Skin epidermis (tissue), 12 donors: ENCODE data around the gene ANKRD12.

Experiments used
- H3K27ac ChIP-seq, 21 experiments: fragments of 200-600 bp; sonication (generic) in 11 of 21; one replicate each; pipeline ENCODE4 v1.5.0; 2020; ENCODE audit warnings: mild to moderate bottlenecking in 3 of 21, inconsistent platforms in 2 of 21, moderate library complexity in 2 of 21
- H3K4me3 ChIP-seq, 7 experiments: fragments of 200-600 bp; sonication (generic) in 2 of 7; one replicate each; pipeline ENCODE4 v1.5.0; 2020; ENCODE audit warnings: inconsistent platforms in 2 of 7, mild to moderate bottlenecking in 2 of 7, moderate library complexity in 1 of 7

The ANKRD12 gene

GRCh38 chr18:9173770-9174233 lies 37.2 kb downstream of the ANKRD12 start:
- Histone ChIP-seq H3K4me3 (no peak overlapping the region), H3K27ac (peak overlapping the region in 1 of 21 experiments; percentile 31)

GRCh38 chr18:9174302-9174701 lies 37.7 kb downstream of the ANKRD12 start:
- no peak overlapping the region for H3K4me3 ChIP-seq
- H3K27ac ChIP-seq, result peak overlapping the region in 2 of 21 experiments; percentile 2 to 31

GRCh38 chr18:9175115-9175514 lies 38.5 kb downstream of the ANKRD12 start:
- H3K27ac ChIP-seq, result no peak overlapping the region
- H3K4me3 ChIP-seq, result no peak overlapping the region

GRCh38 chr18:9177031-9177430 lies 40.5 kb downstream of the ANKRD12 start:
- Histone ChIP-seq H3K27ac (no peak overlapping the region), H3K4me3 (no peak overlapping the region)

GRCh38 chr18:9177466-9177865 lies 40.9 kb downstream of the ANKRD12 start:
- no peak overlapping the region for H3K27ac ChIP-seq
- H3K4me3 ChIP-seq, result no peak overlapping the region

GRCh38 chr18:9178557-9178956 lies 42.0 kb downstream of the ANKRD12 start:
- Histone ChIP-seq H3K27ac (no peak overlapping the region), H3K4me3 (no peak overlapping the region)

- no peak overlapping the region for H3K27ac ChIP-seq
- no peak overlapping the region for H3K4me3 ChIP-seq
Measured at GRCh38 chr18:9181275-9181674, 44.7 kb downstream of the ANKRD12 start.

GRCh38 chr18:9182852-9183399 lies 46.3 kb downstream of the ANKRD12 start:
- Histone ChIP-seq H3K4me3 (no peak overlapping the region), H3K27ac (no peak overlapping the region)

GRCh38 chr18:9184998-9185613 lies 48.5 kb downstream of the ANKRD12 start:
- peak overlapping the region in 1 of 21 experiments; percentile 10 for H3K27ac ChIP-seq

GRCh38 chr18:9188359-9189231 lies 52.0 kb downstream of the ANKRD12 start:
- no peak overlapping the region for H3K27ac ChIP-seq
- no peak overlapping the region for H3K4me3 ChIP-seq

More at GRCh38 chr18:9184998-9185613, 48.5 kb downstream of the ANKRD12 start:
- no peak overlapping the region for H3K4me3 ChIP-seq

GRCh38 chr18:9189491-9189890 lies 52.9 kb downstream of the ANKRD12 start:
- no peak overlapping the region for H3K4me3 ChIP-seq
- H3K27ac ChIP-seq, result no peak overlapping the region

- no peak overlapping the region for H3K4me3 ChIP-seq
- no peak overlapping the region for H3K27ac ChIP-seq
Measured at GRCh38 chr18:9191658-9192256, 55.2 kb downstream of the ANKRD12 start.

- Histone ChIP-seq H3K4me3 (no peak overlapping the region), H3K27ac (no peak overlapping the region)
Measured at GRCh38 chr18:9193031-9193430, 56.5 kb downstream of the ANKRD12 start.

GRCh38 chr18:9196568-9196967 lies 60.0 kb downstream of the ANKRD12 start:
- no peak overlapping the region for H3K4me3 ChIP-seq

GRCh38 chr18:9199681-9200080 lies 63.1 kb downstream of the ANKRD12 start:
- no peak overlapping the region for H3K27ac ChIP-seq
- no peak overlapping the region for H3K4me3 ChIP-seq

More at GRCh38 chr18:9196568-9196967, 60.0 kb downstream of the ANKRD12 start:
- no peak overlapping the region for H3K27ac ChIP-seq

GRCh38 chr18:9201224-9201623 lies 64.6 kb downstream of the ANKRD12 start:
- no peak overlapping the region for H3K4me3 ChIP-seq
- H3K27ac ChIP-seq, result no peak overlapping the region

- Histone ChIP-seq H3K4me3 (no peak overlapping the region), H3K27ac (no peak overlapping the region)
Measured at GRCh38 chr18:9204659-9205058, 68.1 kb downstream of the ANKRD12 start.

- Histone ChIP-seq H3K27ac (no peak overlapping the region), H3K4me3 (no peak overlapping the region)
Measured at GRCh38 chr18:9206421-9206820, 69.8 kb downstream of the ANKRD12 start.

GRCh38 chr18:9209279-9209678 lies 72.7 kb downstream of the ANKRD12 start:
- H3K4me3 ChIP-seq, result no peak overlapping the region
- H3K27ac ChIP-seq, result no peak overlapping the region

GRCh38 chr18:9210966-9211365 lies 74.4 kb downstream of the ANKRD12 start:
- Histone ChIP-seq H3K4me3 (no peak overlapping the region), H3K27ac (no peak overlapping the region)
